Fibroblast of lung (primary cell): ENCODE results near the gene ERP44.

Source experiments
- EZH2 ChIP-seq: IDR thresholded peaks from 2 replicates; pipeline ENCODE4 v1.5.1; 2012; ENCODE audit warnings: low read length, control low read depth, mild to moderate bottlenecking; ENCODE audit errors: missing control alignments
- TF ChIP-seq, protein P1 (sequence below), 2 donors: IDR thresholded peaks in 1 of 2; conservative IDR thresholded peaks in 1 of 2; 1 replicate in 1 of 2; 2 replicates in 1 of 2; pipeline ENCODE4 v1.5.1; 2011 to 2012; ENCODE audit warnings: low read length in 2 of 2, control low read depth in 1 of 2, inconsistent platforms in 1 of 2, low read depth in 1 of 2, mild to moderate bottlenecking in 1 of 2

DNA sequence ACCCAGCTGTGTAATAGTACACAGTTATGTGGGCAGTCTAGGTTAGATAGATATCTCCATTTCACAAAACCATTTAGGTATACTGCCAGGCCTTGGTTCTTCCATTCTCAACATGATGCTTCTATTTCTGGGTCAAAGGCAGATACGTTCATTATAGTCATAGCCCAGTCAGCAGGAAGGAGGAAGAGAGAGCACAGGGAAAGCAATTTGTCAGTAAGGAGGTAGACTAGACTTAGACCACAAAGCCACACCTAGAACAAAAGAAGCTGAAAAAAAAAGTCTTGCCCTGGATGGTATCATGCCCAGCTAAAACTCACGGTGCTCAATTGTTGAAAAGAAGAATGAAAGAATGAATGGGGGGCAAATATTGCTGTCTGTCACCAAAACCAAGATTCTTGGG is 7.8 kb upstream of the ERP44 start:
- TF ChIP-seq, protein P1, sequence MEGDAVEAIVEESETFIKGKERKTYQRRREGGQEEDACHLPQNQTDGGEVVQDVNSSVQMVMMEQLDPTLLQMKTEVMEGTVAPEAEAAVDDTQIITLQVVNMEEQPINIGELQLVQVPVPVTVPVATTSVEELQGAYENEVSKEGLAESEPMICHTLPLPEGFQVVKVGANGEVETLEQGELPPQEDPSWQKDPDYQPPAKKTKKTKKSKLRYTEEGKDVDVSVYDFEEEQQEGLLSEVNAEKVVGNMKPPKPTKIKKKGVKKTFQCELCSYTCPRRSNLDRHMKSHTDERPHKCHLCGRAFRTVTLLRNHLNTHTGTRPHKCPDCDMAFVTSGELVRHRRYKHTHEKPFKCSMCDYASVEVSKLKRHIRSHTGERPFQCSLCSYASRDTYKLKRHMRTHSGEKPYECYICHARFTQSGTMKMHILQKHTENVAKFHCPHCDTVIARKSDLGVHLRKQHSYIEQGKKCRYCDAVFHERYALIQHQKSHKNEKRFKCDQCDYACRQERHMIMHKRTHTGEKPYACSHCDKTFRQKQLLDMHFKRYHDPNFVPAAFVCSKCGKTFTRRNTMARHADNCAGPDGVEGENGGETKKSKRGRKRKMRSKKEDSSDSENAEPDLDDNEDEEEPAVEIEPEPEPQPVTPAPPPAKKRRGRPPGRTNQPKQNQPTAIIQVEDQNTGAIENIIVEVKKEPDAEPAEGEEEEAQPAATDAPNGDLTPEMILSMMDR (conservative IDR thresholded peaks at IDR 0.05 in 1 of 2, IDR thresholded peaks at IDR 0.05 in 1 of 2; ENCODE audit: low read depth in 1 of 2, low read length in 2 of 2), result no peak
- TF ChIP-seq EZH2, result no peak
